ENCODE results near the gene DSG3.

Gene DSG3

GRCh38 chr18:31450409-31450808, 2.9 kb downstream of the DSG3 start:
- no peaks in the 10 kb centered on the region for H3K4me1 Mint-ChIP-seq (ENCODE audit: low read depth)

GRCh38 chr18:31451625-31452024, 4.1 kb downstream of the DSG3 start:
- Mint-ChIP-seq H3K4me3 (no peak overlapping the region), H3K36me3 (no peaks in the 10 kb centered on the region), H3K27me3 (no peaks in the 10 kb centered on the region), H3K9me3 (ENCODE audit: low read depth) (no peaks in the 10 kb centered on the region), H3K4me1 (ENCODE audit: low read depth) (no peaks in the 10 kb centered on the region), H3K27ac (no peak overlapping the region)

More at GRCh38 chr18:31450409-31450808, 2.9 kb downstream of the DSG3 start:
- Mint-ChIP-seq H3K27ac (no peak overlapping the region), H3K4me3 (no peak overlapping the region), H3K36me3 (no peaks in the 10 kb centered on the region), H3K27me3 (no peaks in the 10 kb centered on the region), H3K9me3 (ENCODE audit: low read depth) (no peaks in the 10 kb centered on the region)

- H3K9me3 Mint-ChIP-seq (ENCODE audit: low read depth), result no peaks in the 10 kb centered on the region
- no peaks in the 10 kb centered on the region for H3K4me1 Mint-ChIP-seq (ENCODE audit: low read depth)
- H3K36me3 Mint-ChIP-seq, result no peaks in the 10 kb centered on the region
- H3K27me3 Mint-ChIP-seq, result peaks cover 1% of the 10 kb centered on the region
- no peak overlapping the region for H3K4me3 Mint-ChIP-seq
- no peak overlapping the region for H3K27ac Mint-ChIP-seq
These were observed 6.6 kb downstream of the DSG3 start for GRCh38 chr18:31454066-31454708.

- H3K4me3 Mint-ChIP-seq, result no peak overlapping the region
- no peaks in the 10 kb centered on the region for H3K4me1 Mint-ChIP-seq (ENCODE audit: low read depth)
- H3K27ac Mint-ChIP-seq, result no peak overlapping the region
- no peaks in the 10 kb centered on the region for H3K27me3 Mint-ChIP-seq
- no peaks in the 10 kb centered on the region for H3K9me3 Mint-ChIP-seq (ENCODE audit: low read depth)
- no peaks in the 10 kb centered on the region for H3K36me3 Mint-ChIP-seq
These were observed 22.1 kb downstream of the DSG3 start for GRCh38 chr18:31469629-31470028.

- H3K4me1 Mint-ChIP-seq (ENCODE audit: low read depth), result no peaks in the 10 kb centered on the region
- no peaks in the 10 kb centered on the region for H3K27me3 Mint-ChIP-seq
- H3K27ac Mint-ChIP-seq, result no peak overlapping the region
- H3K4me3 Mint-ChIP-seq, result no peak overlapping the region
- no peaks in the 10 kb centered on the region for H3K36me3 Mint-ChIP-seq
- no peaks in the 10 kb centered on the region for H3K9me3 Mint-ChIP-seq (ENCODE audit: low read depth)
These were observed 31.1 kb downstream of the DSG3 start for GRCh38 chr18:31478688-31479087.

GRCh38 chr18:31482051-31482450, 34.5 kb downstream of the DSG3 start:
- H3K36me3 Mint-ChIP-seq, result no peaks in the 10 kb centered on the region

GRCh38 chr18:31483396-31483795, 35.9 kb downstream of the DSG3 start:
- H3K36me3 Mint-ChIP-seq, result no peaks in the 10 kb centered on the region
- no peaks in the 10 kb centered on the region for H3K4me1 Mint-ChIP-seq (ENCODE audit: low read depth)
- peaks cover 4% of the 10 kb centered on the region for H3K27me3 Mint-ChIP-seq
- H3K9me3 Mint-ChIP-seq (ENCODE audit: low read depth), result no peaks in the 10 kb centered on the region
- H3K27ac Mint-ChIP-seq, result no peak overlapping the region
- no peak overlapping the region for H3K4me3 Mint-ChIP-seq

More at GRCh38 chr18:31482051-31482450, 34.5 kb downstream of the DSG3 start:
- Mint-ChIP-seq H3K4me1 (ENCODE audit: low read depth) (no peaks in the 10 kb centered on the region), H3K9me3 (ENCODE audit: low read depth) (no peaks in the 10 kb centered on the region), H3K4me3 (no peak overlapping the region), H3K27ac (no peak overlapping the region), H3K27me3 (peaks cover 2% of the 10 kb centered on the region)

- Mint-ChIP-seq H3K4me1 (ENCODE audit: low read depth) (no peaks in the 10 kb centered on the region), H3K27me3 (peaks cover 8% of the 10 kb centered on the region), H3K27ac (no peak overlapping the region), H3K4me3 (no peak overlapping the region), H3K36me3 (no peaks in the 10 kb centered on the region), H3K9me3 (ENCODE audit: low read depth) (peaks cover 2% of the 10 kb centered on the region)
These were observed 36.9 kb downstream of the DSG3 start for GRCh38 chr18:31484461-31484860.

GRCh38 chr18:31486165-31486564, 38.6 kb downstream of the DSG3 start:
- H3K27ac Mint-ChIP-seq, result no peak overlapping the region
- no peak overlapping the region for H3K4me3 Mint-ChIP-seq
- H3K27me3 Mint-ChIP-seq, result peaks cover 11% of the 10 kb centered on the region
- H3K4me1 Mint-ChIP-seq (ENCODE audit: low read depth), result no peaks in the 10 kb centered on the region
- no peaks in the 10 kb centered on the region for H3K36me3 Mint-ChIP-seq
- H3K9me3 Mint-ChIP-seq (ENCODE audit: low read depth), result peaks cover 4% of the 10 kb centered on the region

- Mint-ChIP-seq H3K4me1 (ENCODE audit: low read depth) (no peaks in the 10 kb centered on the region), H3K4me3 (no peak overlapping the region), H3K27ac (no peak overlapping the region), H3K27me3 (peaks cover 11% of the 10 kb centered on the region), H3K9me3 (ENCODE audit: low read depth) (peaks cover 4% of the 10 kb centered on the region), H3K36me3 (no peaks in the 10 kb centered on the region)
These were observed 39.9 kb downstream of the DSG3 start for GRCh38 chr18:31487246-31488015.

GRCh38 chr18:31489311-31489710, 41.8 kb downstream of the DSG3 start:
- no peaks in the 10 kb centered on the region for H3K4me1 Mint-ChIP-seq (ENCODE audit: low read depth)
- H3K36me3 Mint-ChIP-seq, result no peaks in the 10 kb centered on the region
- no peak overlapping the region for H3K4me3 Mint-ChIP-seq
- peaks cover 4% of the 10 kb centered on the region for H3K9me3 Mint-ChIP-seq (ENCODE audit: low read depth)
- H3K27me3 Mint-ChIP-seq, result peaks cover 13% of the 10 kb centered on the region
- H3K27ac Mint-ChIP-seq, result no peak overlapping the region

- Mint-ChIP-seq H3K27me3 (peaks cover 16% of the 10 kb centered on the region), H3K9me3 (ENCODE audit: low read depth) (peaks cover 4% of the 10 kb centered on the region), H3K4me3 (no peak overlapping the region), H3K36me3 (no peaks in the 10 kb centered on the region), H3K4me1 (ENCODE audit: low read depth) (no peaks in the 10 kb centered on the region), H3K27ac (no peak overlapping the region)
These were observed 42.8 kb downstream of the DSG3 start for GRCh38 chr18:31490387-31490786.

- no peak overlapping the region for H3K27ac Mint-ChIP-seq
- H3K36me3 Mint-ChIP-seq, result no peaks in the 10 kb centered on the region
- no peak overlapping the region for H3K4me3 Mint-ChIP-seq
- peaks cover 19% of the 10 kb centered on the region for H3K27me3 Mint-ChIP-seq
- H3K9me3 Mint-ChIP-seq (ENCODE audit: low read depth), result peaks cover 4% of the 10 kb centered on the region
- H3K4me1 Mint-ChIP-seq (ENCODE audit: low read depth), result no peaks in the 10 kb centered on the region
These were observed 43.3 kb downstream of the DSG3 start for GRCh38 chr18:31490833-31491232.

- H3K27me3 Mint-ChIP-seq, result peaks cover 22% of the 10 kb centered on the region
- no peak overlapping the region for H3K4me3 Mint-ChIP-seq
- no peak overlapping the region for H3K27ac Mint-ChIP-seq
- no peaks in the 10 kb centered on the region for H3K4me1 Mint-ChIP-seq (ENCODE audit: low read depth)
- peaks cover 4% of the 10 kb centered on the region for H3K9me3 Mint-ChIP-seq (ENCODE audit: low read depth)
- H3K36me3 Mint-ChIP-seq, result no peaks in the 10 kb centered on the region
These were observed 44.0 kb downstream of the DSG3 start for GRCh38 chr18:31491586-31491985.

GRCh38 chr18:31492671-31493070, 45.1 kb downstream of the DSG3 start:
- H3K27me3 Mint-ChIP-seq, result peaks cover 26% of the 10 kb centered on the region
- H3K4me1 Mint-ChIP-seq (ENCODE audit: low read depth), result no peaks in the 10 kb centered on the region
- no peaks in the 10 kb centered on the region for H3K36me3 Mint-ChIP-seq
- H3K4me3 Mint-ChIP-seq, result no peak overlapping the region
- peaks cover 4% of the 10 kb centered on the region for H3K9me3 Mint-ChIP-seq (ENCODE audit: low read depth)
- H3K27ac Mint-ChIP-seq, result no peak overlapping the region

- H3K27me3 Mint-ChIP-seq, result peaks cover 26% of the 10 kb centered on the region
- H3K36me3 Mint-ChIP-seq, result no peaks in the 10 kb centered on the region
- no peaks in the 10 kb centered on the region for H3K4me1 Mint-ChIP-seq (ENCODE audit: low read depth)
- H3K9me3 Mint-ChIP-seq (ENCODE audit: low read depth), result peaks cover 4% of the 10 kb centered on the region
- no peak overlapping the region for H3K4me3 Mint-ChIP-seq
- no peak overlapping the region for H3K27ac Mint-ChIP-seq
These were observed 45.6 kb downstream of the DSG3 start for GRCh38 chr18:31493171-31493570.

Measured in activated naive CD8-positive, alpha-beta T cell (primary cell).